Coronary artery (tissue), 2 donors: ENCODE data around the gene GPR157.

Source experiments
- DNase-seq: peaks from one replicate; pipeline ENCODE4 v3.0.0-alpha.2; 2017; ENCODE audit warnings: low spot score
- H3K27ac ChIP-seq, 2 donors: fragments of 200-600 bp; sonication (generic); one replicate each; pipeline ENCODE4 v1.5.1; 2016 to 2019
- H3K4me3 ChIP-seq: fragments of 200-600 bp; sonication (generic); 2 replicates; pipeline ENCODE4 v1.5.1; 2016; ENCODE audit warnings: mild to moderate bottlenecking, moderate library complexity
- TF ChIP-seq, protein P1 (sequence below): fragments of 200-600 bp; sonication (generic); IDR thresholded peaks from one replicate; pipeline ENCODE4 v1.5.1; 2019; ENCODE audit warnings: antibody characterized with exemption

Gene GPR157

DNA sequence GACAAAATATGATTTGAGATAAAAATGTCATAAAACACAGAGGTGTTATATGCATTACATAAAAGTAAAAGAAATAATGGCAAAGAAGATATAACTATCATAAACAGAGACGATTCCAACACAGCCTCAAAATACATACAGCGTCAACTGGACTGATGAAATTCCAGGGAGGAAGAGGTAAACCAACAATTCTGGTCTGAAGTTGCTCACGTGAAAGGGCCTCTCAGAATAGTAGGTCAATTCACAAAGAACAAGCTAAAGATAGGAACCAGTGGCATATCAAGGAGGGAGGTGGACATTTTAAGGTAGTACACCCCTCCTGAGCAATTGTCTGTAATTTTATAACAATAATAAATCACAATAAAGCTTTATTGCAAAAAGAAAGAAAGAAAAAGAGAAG lies 78.1 kb downstream of the GPR157 start:
- no peak overlapping the region for H3K4me3 ChIP-seq
- TF ChIP-seq, protein P1, sequence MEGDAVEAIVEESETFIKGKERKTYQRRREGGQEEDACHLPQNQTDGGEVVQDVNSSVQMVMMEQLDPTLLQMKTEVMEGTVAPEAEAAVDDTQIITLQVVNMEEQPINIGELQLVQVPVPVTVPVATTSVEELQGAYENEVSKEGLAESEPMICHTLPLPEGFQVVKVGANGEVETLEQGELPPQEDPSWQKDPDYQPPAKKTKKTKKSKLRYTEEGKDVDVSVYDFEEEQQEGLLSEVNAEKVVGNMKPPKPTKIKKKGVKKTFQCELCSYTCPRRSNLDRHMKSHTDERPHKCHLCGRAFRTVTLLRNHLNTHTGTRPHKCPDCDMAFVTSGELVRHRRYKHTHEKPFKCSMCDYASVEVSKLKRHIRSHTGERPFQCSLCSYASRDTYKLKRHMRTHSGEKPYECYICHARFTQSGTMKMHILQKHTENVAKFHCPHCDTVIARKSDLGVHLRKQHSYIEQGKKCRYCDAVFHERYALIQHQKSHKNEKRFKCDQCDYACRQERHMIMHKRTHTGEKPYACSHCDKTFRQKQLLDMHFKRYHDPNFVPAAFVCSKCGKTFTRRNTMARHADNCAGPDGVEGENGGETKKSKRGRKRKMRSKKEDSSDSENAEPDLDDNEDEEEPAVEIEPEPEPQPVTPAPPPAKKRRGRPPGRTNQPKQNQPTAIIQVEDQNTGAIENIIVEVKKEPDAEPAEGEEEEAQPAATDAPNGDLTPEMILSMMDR = no peak
- DNase-seq = no peak
- H3K27ac ChIP-seq = no peak overlapping the region
